GM23338 (cell line): ENCODE data around the gene PRLH. TPM values are rescaled to one million over a fixed set of nuclear protein-coding genes. Genes with fewer than 3 reads are reported as not detected.

Experiments
- ATAC-seq: fragments of 200-7000 bp; cut with Tn5 transposase; 3 replicates; pipeline ENCODE4 v1.9.1; 2020
- DNase-seq: peaks from one replicate; pipeline ENCODE4 v3.0.0-alpha.2; 2015; ENCODE audit warnings: low spot score
- H2AFZ ChIP-seq: fragments of 200-600 bp; sonication (generic); 2 replicates; pipeline ENCODE4 v1.8.0; 2016; ENCODE audit warnings: antibody characterized with exemption, mild to moderate bottlenecking, moderate library complexity
- H3F3A ChIP-seq: fragments of 200-600 bp; sonication (generic); replicated peaks from 2 replicates; pipeline ENCODE4 v1.8.0; 2017; ENCODE audit warnings: antibody characterized with exemption, mixed run types, low read depth
- H3K27ac ChIP-seq: fragments of 200-600 bp; sonication (generic); 2 replicates; pipeline ENCODE4 v1.6.1; 2016; ENCODE audit warnings: low read depth
- H3K27me3 ChIP-seq: fragments of 200-600 bp; sonication (generic); 2 replicates; pipeline ENCODE4 v1.8.0; 2016; ENCODE audit warnings: mild to moderate bottlenecking, mixed run types, moderate library complexity; ENCODE audit not compliant: insufficient read depth
- H3K36me3 ChIP-seq: fragments of 200-600 bp; sonication (generic); 2 replicates; pipeline ENCODE4 v1.8.0; 2016; ENCODE audit warnings: mild to moderate bottlenecking; ENCODE audit not compliant: insufficient read depth
- H3K4me1 ChIP-seq: fragments of 200-600 bp; sonication (generic); 2 replicates; pipeline ENCODE4 v1.8.0; 2016; ENCODE audit warnings: mild to moderate bottlenecking, moderate library complexity; ENCODE audit not compliant: insufficient read depth
- H3K4me2 ChIP-seq: fragments of 200-600 bp; sonication (generic); 2 replicates; pipeline ENCODE4 v1.7.1; 2017; ENCODE audit warnings: mixed run types
- H3K4me3 ChIP-seq: fragments of 200-600 bp; sonication (generic); 2 replicates; pipeline ENCODE4 v1.6.1; 2016; ENCODE audit warnings: mixed run types
- H3K79me2 ChIP-seq: fragments of 200-600 bp; sonication (generic); replicated peaks from 2 replicates; pipeline ENCODE4 v1.8.0; 2017; ENCODE audit warnings: mild to moderate bottlenecking; ENCODE audit not compliant: insufficient read depth
- H3K9me2 ChIP-seq: fragments of 200-600 bp; sonication (generic); 2 replicates; pipeline ENCODE4 v1.8.0; 2017; ENCODE audit not compliant: insufficient read depth
- H4K20me1 ChIP-seq: fragments of 200-600 bp; sonication (generic); replicated peaks from 2 replicates; pipeline ENCODE4 v1.8.0; 2017; ENCODE audit warnings: mild to moderate bottlenecking; ENCODE audit not compliant: insufficient read depth
- H3K27ac Mint-ChIP-seq: 2 replicates; pipeline ENCODE4 v1.8.0; 2020; ENCODE audit warnings: inconsistent platforms, mild to moderate bottlenecking, moderate library complexity, mixed read lengths
- H3K27me3 Mint-ChIP-seq: 3 replicates; pipeline ENCODE4 v1.8.0; 2022; ENCODE audit warnings: low read depth, mild to moderate bottlenecking, moderate library complexity, mixed read lengths, inconsistent platforms; ENCODE audit not compliant: insufficient read depth, poor library complexity
- H3K36me3 Mint-ChIP-seq: 3 replicates; pipeline ENCODE4 v1.8.0; 2021; ENCODE audit warnings: low read depth, mild to moderate bottlenecking, inconsistent platforms, moderate library complexity, mixed read lengths
- H3K4me1 Mint-ChIP-seq: 3 replicates; pipeline ENCODE4 v1.8.0; 2020; ENCODE audit warnings: mild to moderate bottlenecking, inconsistent platforms, mixed read lengths
- H3K4me3 Mint-ChIP-seq: 3 replicates; pipeline ENCODE4 v1.8.0; 2021; ENCODE audit warnings: moderate library complexity, mild to moderate bottlenecking, inconsistent platforms, mixed read lengths
- H3K9me3 Mint-ChIP-seq: 3 replicates; pipeline ENCODE4 v1.8.0; 2020; ENCODE audit warnings: moderate library complexity, mild to moderate bottlenecking, inconsistent platforms, mixed read lengths
- CREB1 ChIP-seq: fragments of 250-450 bp; sonication (Bioruptor Pico); IDR thresholded peaks from 2 replicates; pipeline ENCODE4 v1.5.0; 2020; ENCODE audit warnings: low read depth, mild to moderate bottlenecking, moderate library complexity
- ETS1 ChIP-seq: IDR thresholded peaks from 2 replicates; pipeline ENCODE4 v1.6.1; 2016; ENCODE audit warnings: antibody characterized with exemption
- EZH2 ChIP-seq: fragments of 200-600 bp; sonication (generic); IDR thresholded peaks from one replicate; pipeline ENCODE4 v1.8.0; 2017; ENCODE audit warnings: antibody characterized with exemption, mild to moderate bottlenecking, low read depth; ENCODE audit not compliant: unreplicated experiment
- EZH2phosphoT487 ChIP-seq: fragments of 200-600 bp; sonication (generic); IDR thresholded peaks from one replicate; pipeline ENCODE4 v1.8.1; 2018; ENCODE audit warnings: antibody characterized with exemption; ENCODE audit not compliant: unreplicated experiment
- JUNB ChIP-seq: IDR thresholded peaks from one replicate; pipeline ENCODE4 v1.6.1; 2016; ENCODE audit warnings: antibody characterized with exemption; ENCODE audit not compliant: unreplicated experiment
- NANOG ChIP-seq: IDR thresholded peaks from 2 replicates; pipeline ENCODE4 v1.6.1; 2016; ENCODE audit warnings: antibody characterized with exemption, borderline replicate concordance
- POLR2AphosphoS5 ChIP-seq: IDR thresholded peaks from 2 replicates; pipeline ENCODE4 v1.6.1; 2016; ENCODE audit warnings: antibody characterized with exemption, low read depth
- STAT1 ChIP-seq: IDR thresholded peaks from one replicate; pipeline ENCODE4 v1.6.1; 2016; ENCODE audit warnings: antibody characterized with exemption; ENCODE audit not compliant: unreplicated experiment
- ZNF114 ChIP-seq: fragments of 250-450 bp; sonication (Bioruptor Pico); IDR thresholded peaks from 2 replicates; pipeline ENCODE4 v1.5.0; 2020; ENCODE audit warnings: mild to moderate bottlenecking, moderate library complexity
- ZNF331 ChIP-seq: fragments of 250-450 bp; sonication (Bioruptor Pico); IDR thresholded peaks from 2 replicates; pipeline ENCODE4 v1.5.0; 2020; ENCODE audit warnings: low read depth, mild to moderate bottlenecking, moderate library complexity
- polyA plus RNA-seq: library from polyadenylated mRNA; unstranded; fragments of >200 nt; fragmentation: Nextera tagmentation; extraction: Ambion mirVana; gene quantifications from 2 replicates; pipeline ENCODE4 v1.2.1, GENCODE V29; 2016
- total RNA-seq: library from RNA; depleted of rRNA; stranded (reverse); fragments of >200 nt; shearing (Covaris generic); gene quantifications from 2 replicates; pipeline ENCODE4 v1.2.3, GENCODE V29; 2014
- TF ChIP-seq, protein P1 (sequence below), 2 experiments: fragments of 200-600 bp in 1 of 2; sonication (generic) in 1 of 2; conservative IDR thresholded peaks; 2 replicates each; pipeline versions ENCODE4 v1.5.1 to v1.6.1; 2016 to 2017; ENCODE audit warnings: antibody characterized with exemption in 2 of 2, low read depth in 2 of 2, mild to moderate bottlenecking in 2 of 2, moderate library complexity in 1 of 2
- TF ChIP-seq, protein P2 (sequence below): fragments of 250-450 bp; sonication (Bioruptor Pico); IDR thresholded peaks from 2 replicates; pipeline ENCODE4 v1.5.0; 2020; ENCODE audit warnings: mild to moderate bottlenecking, moderate library complexity
- TF ChIP-seq, protein P3 (sequence below): IDR thresholded peaks from one replicate; pipeline ENCODE4 v1.6.1; 2018; ENCODE audit warnings: antibody characterized with exemption; ENCODE audit not compliant: unreplicated experiment

The PRLH gene
- total and polyA plus RNA-seq, 2 experiments from 2014 or later: not detected

DNA sequence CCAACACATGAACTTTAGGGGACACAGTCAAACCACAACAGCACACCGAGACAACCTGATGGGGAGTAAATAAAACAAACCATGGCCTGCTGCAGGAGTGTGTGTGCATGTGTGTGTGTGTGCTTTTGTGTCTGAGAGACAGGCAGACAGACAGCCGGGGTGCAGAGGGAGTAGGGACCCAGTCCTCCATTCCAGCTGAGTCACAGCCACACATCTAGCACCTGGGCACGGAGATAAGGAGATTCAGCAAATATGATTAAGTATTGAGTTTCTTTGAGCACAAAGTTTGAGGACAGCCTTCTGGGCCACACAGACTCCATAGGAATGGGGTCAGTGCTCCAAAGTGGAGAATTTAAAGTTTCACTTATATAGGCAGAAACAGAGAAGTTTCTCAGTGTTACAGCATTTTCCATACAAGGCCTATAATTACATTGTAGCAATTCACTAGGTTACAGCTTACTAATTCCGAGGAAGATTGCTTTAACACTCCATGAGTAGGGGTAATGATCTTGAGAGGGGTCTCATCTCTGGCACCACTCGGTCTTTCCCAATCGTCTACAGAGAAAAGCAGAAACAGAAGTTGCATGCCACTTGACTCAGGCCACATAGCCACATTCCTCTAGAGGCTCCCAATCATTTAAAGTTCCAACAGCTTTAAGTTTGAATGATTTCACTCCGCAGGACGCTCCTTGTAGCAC lies 30.8 kb upstream of the PRLH start:
- peaks cover 17% of the 10 kb centered on the region for H3K4me1 Mint-ChIP-seq
- H3K9me3 Mint-ChIP-seq: no peaks in the 10 kb centered on the region
- peaks cover 5% of the 10 kb centered on the region for H3K27me3 Mint-ChIP-seq
- H3K27ac Mint-ChIP-seq: no peak overlapping the region
- Histone ChIP-seq H3K4me3 (no peak overlapping the region), H3K79me2 (no peaks in the 10 kb centered on the region), H3K4me1 (no peaks in the 10 kb centered on the region), H3K4me2 (no peak overlapping the region), H3K27ac (no peak overlapping the region), H4K20me1 (no peaks in the 10 kb centered on the region), H3K27me3 (no peaks in the 10 kb centered on the region), H3K9me2 (no peaks in the 10 kb centered on the region), H2AFZ (no peak overlapping the region), H3F3A (no peaks in the 10 kb centered on the region), H3K36me3 (no peaks in the 10 kb centered on the region)
- TF ChIP-seq, protein P1, sequence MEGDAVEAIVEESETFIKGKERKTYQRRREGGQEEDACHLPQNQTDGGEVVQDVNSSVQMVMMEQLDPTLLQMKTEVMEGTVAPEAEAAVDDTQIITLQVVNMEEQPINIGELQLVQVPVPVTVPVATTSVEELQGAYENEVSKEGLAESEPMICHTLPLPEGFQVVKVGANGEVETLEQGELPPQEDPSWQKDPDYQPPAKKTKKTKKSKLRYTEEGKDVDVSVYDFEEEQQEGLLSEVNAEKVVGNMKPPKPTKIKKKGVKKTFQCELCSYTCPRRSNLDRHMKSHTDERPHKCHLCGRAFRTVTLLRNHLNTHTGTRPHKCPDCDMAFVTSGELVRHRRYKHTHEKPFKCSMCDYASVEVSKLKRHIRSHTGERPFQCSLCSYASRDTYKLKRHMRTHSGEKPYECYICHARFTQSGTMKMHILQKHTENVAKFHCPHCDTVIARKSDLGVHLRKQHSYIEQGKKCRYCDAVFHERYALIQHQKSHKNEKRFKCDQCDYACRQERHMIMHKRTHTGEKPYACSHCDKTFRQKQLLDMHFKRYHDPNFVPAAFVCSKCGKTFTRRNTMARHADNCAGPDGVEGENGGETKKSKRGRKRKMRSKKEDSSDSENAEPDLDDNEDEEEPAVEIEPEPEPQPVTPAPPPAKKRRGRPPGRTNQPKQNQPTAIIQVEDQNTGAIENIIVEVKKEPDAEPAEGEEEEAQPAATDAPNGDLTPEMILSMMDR (conservative IDR thresholded peaks at IDR 0.05; ENCODE audit: low read depth in 2 of 2): no peak
- TF ChIP-seq ZNF331 (CRISPR knock-in tag) (no peak), ZNF114 (no peak), CREB1 (CRISPR knock-in tag) (no peak), POLR2AphosphoS5 (no peak), EZH2 (no peak), ETS1 (no peak), STAT1 (no peak), NANOG (no peak), EZH2phosphoT487 (no peak), JUNB (no peak)
- TF ChIP-seq, protein P2, sequence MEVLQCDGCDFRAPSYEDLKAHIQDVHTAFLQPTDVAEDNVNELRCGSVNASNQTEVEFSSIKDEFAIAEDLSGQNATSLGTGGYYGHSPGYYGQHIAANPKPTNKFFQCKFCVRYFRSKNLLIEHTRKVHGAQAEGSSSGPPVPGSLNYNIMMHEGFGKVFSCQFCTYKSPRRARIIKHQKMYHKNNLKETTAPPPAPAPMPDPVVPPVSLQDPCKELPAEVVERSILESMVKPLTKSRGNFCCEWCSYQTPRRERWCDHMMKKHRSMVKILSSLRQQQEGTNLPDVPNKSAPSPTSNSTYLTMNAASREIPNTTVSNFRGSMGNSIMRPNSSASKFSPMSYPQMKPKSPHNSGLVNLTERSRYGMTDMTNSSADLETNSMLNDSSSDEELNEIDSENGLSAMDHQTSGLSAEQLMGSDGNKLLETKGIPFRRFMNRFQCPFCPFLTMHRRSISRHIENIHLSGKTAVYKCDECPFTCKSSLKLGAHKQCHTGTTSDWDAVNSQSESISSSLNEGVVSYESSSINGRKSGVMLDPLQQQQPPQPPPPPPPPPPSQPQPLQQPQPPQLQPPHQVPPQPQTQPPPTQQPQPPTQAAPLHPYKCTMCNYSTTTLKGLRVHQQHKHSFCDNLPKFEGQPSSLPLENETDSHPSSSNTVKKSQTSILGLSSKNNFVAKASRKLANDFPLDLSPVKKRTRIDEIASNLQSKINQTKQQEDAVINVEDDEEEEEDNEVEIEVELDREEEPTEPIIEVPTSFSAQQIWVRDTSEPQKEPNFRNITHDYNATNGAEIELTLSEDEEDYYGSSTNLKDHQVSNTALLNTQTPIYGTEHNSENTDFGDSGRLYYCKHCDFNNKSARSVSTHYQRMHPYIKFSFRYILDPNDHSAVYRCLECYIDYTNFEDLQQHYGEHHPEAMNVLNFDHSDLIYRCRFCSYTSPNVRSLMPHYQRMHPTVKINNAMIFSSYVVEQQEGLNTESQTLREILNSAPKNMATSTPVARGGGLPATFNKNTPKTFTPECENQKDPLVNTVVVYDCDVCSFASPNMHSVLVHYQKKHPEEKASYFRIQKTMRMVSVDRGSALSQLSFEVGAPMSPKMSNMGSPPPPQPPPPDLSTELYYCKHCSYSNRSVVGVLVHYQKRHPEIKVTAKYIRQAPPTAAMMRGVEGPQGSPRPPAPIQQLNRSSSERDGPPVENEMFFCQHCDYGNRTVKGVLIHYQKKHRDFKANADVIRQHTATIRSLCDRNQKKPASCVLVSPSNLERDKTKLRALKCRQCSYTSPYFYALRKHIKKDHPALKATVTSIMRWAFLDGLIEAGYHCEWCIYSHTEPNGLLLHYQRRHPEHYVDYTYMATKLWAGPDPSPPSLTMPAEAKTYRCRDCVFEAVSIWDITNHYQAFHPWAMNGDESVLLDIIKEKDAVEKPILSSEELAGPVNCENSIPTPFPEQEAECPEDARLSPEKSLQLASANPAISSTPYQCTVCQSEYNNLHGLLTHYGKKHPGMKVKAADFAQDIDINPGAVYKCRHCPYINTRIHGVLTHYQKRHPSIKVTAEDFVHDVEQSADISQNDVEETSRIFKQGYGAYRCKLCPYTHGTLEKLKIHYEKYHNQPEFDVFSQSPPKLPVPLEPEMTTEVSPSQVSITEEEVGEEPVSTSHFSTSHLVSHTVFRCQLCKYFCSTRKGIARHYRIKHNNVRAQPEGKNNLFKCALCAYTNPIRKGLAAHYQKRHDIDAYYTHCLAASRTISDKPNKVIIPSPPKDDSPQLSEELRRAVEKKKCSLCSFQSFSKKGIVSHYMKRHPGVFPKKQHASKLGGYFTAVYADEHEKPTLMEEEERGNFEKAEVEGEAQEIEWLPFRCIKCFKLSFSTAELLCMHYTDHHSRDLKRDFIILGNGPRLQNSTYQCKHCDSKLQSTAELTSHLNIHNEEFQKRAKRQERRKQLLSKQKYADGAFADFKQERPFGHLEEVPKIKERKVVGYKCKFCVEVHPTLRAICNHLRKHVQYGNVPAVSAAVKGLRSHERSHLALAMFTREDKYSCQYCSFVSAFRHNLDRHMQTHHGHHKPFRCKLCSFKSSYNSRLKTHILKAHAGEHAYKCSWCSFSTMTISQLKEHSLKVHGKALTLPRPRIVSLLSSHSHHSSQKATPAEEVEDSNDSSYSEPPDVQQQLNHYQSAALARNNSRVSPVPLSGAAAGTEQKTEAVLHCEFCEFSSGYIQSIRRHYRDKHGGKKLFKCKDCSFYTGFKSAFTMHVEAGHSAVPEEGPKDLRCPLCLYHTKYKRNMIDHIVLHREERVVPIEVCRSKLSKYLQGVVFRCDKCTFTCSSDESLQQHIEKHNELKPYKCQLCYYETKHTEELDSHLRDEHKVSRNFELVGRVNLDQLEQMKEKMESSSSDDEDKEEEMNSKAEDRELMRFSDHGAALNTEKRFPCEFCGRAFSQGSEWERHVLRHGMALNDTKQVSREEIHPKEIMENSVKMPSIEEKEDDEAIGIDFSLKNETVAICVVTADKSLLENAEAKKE (CRISPR knock-in tag): no peak
- TF ChIP-seq, protein P3, sequence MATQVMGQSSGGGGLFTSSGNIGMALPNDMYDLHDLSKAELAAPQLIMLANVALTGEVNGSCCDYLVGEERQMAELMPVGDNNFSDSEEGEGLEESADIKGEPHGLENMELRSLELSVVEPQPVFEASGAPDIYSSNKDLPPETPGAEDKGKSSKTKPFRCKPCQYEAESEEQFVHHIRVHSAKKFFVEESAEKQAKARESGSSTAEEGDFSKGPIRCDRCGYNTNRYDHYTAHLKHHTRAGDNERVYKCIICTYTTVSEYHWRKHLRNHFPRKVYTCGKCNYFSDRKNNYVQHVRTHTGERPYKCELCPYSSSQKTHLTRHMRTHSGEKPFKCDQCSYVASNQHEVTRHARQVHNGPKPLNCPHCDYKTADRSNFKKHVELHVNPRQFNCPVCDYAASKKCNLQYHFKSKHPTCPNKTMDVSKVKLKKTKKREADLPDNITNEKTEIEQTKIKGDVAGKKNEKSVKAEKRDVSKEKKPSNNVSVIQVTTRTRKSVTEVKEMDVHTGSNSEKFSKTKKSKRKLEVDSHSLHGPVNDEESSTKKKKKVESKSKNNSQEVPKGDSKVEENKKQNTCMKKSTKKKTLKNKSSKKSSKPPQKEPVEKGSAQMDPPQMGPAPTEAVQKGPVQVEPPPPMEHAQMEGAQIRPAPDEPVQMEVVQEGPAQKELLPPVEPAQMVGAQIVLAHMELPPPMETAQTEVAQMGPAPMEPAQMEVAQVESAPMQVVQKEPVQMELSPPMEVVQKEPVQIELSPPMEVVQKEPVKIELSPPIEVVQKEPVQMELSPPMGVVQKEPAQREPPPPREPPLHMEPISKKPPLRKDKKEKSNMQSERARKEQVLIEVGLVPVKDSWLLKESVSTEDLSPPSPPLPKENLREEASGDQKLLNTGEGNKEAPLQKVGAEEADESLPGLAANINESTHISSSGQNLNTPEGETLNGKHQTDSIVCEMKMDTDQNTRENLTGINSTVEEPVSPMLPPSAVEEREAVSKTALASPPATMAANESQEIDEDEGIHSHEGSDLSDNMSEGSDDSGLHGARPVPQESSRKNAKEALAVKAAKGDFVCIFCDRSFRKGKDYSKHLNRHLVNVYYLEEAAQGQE: no peak
- H3K4me3 Mint-ChIP-seq: no peak overlapping the region
- ATAC-seq (no peak), DNase-seq (no peak)
- no peaks in the 10 kb centered on the region for H3K36me3 Mint-ChIP-seq
